ENCODE results near the gene DUSP8. TPM values are rescaled to one million over a fixed set of nuclear protein-coding genes. Genes with fewer than 3 reads are reported as not detected.
"Not testable (repeated sequence)": the region's sequence is repeated elsewhere in the genome, so short reads cannot be mapped to it uniquely, and the experiment has no call there.

Gene DUSP8
- total RNA-seq, 1 experiment from 2014 or later: 14.0 TPM

- DNase-seq: peak; percentile 87
- no peaks in the 10 kb centered on the region for H3K36me3 Mint-ChIP-seq (ENCODE audit: insufficient read depth, unreplicated experiment)
- no peak overlapping the region for H3K27ac Mint-ChIP-seq (ENCODE audit: unreplicated experiment)
- H3K4me3 Mint-ChIP-seq (ENCODE audit: low read depth, unreplicated experiment): no peak overlapping the region
- TF ChIP-seq CTCF (IDR thresholded peaks at IDR 0.05; ENCODE audit: unreplicated experiment): peak; percentile 90
- no peaks in the 10 kb centered on the region for H3K27me3 Mint-ChIP-seq (ENCODE audit: unreplicated experiment)
- CTCF ChIA-PET: interaction anchor here (0.7 kb wide), 2 partner anchors 131 to 313 kb away, joined by 3 to 4 read pairs; no protein-coding TSS in a partner anchor
- no peaks in the 10 kb centered on the region for H3K4me1 Mint-ChIP-seq (ENCODE audit: low read depth, unreplicated experiment)
- intact Hi-C loops (cut with micrococcal nuclease; ENCODE audit: unreplicated experiment): loop anchor here (2.0 to 10.0 kb wide), 2 partner anchors 63 to 211 kb away; partner anchors contain the start of gene TOLLIP
- BruUV-seq (replicated peaks): no TSS peak
- H3K9me3 Mint-ChIP-seq (ENCODE audit: low read depth, unreplicated experiment): no peaks in the 10 kb centered on the region
These were observed 56.7 kb downstream of the DUSP8 start for GRCh38 chr11:1515082-1516060.

- intact Hi-C loops (cut with micrococcal nuclease; ENCODE audit: unreplicated experiment): loop anchor here (2.0 to 10.0 kb wide), 2 partner anchors 62 to 210 kb away; partner anchors contain the start of gene TOLLIP
- Mint-ChIP-seq H3K9me3 (ENCODE audit: low read depth, unreplicated experiment) (no peaks in the 10 kb centered on the region), H3K4me1 (ENCODE audit: low read depth, unreplicated experiment) (no peaks in the 10 kb centered on the region), H3K4me3 (ENCODE audit: low read depth, unreplicated experiment) (no peak overlapping the region), H3K36me3 (ENCODE audit: insufficient read depth, unreplicated experiment) (no peaks in the 10 kb centered on the region), H3K27me3 (ENCODE audit: unreplicated experiment) (no peaks in the 10 kb centered on the region), H3K27ac (ENCODE audit: unreplicated experiment) (no peak overlapping the region)
- DNase-seq: no peak
- BruUV-seq (replicated peaks): no TSS peak
- CTCF ChIA-PET: interaction anchor here (0.7 kb wide), 2 partner anchors 132 to 312 kb away, joined by 3 to 4 read pairs; no protein-coding TSS in a partner anchor
- TF ChIP-seq CTCF (IDR thresholded peaks at IDR 0.05; ENCODE audit: unreplicated experiment): no peak
These were observed 57.6 kb downstream of the DUSP8 start for GRCh38 chr11:1514336-1515061.

GRCh38 chr11:1513326-1514296, 58.5 kb downstream of the DUSP8 start:
- no peak for DNase-seq
- intact Hi-C loops (cut with micrococcal nuclease; ENCODE audit: unreplicated experiment): loop anchor here (2.0 to 10.0 kb wide), 2 partner anchors 61 to 209 kb away; partner anchors contain the start of gene TOLLIP
- Mint-ChIP-seq H3K27me3 (ENCODE audit: unreplicated experiment) (no peaks in the 10 kb centered on the region), H3K36me3 (ENCODE audit: insufficient read depth, unreplicated experiment) (no peaks in the 10 kb centered on the region), H3K4me1 (ENCODE audit: low read depth, unreplicated experiment) (no peaks in the 10 kb centered on the region), H3K4me3 (ENCODE audit: low read depth, unreplicated experiment) (no peak overlapping the region), H3K9me3 (ENCODE audit: low read depth, unreplicated experiment) (no peaks in the 10 kb centered on the region), H3K27ac (ENCODE audit: unreplicated experiment) (no peak overlapping the region)
- no peak for TF ChIP-seq CTCF (IDR thresholded peaks at IDR 0.05; ENCODE audit: unreplicated experiment)
- CTCF ChIA-PET: no interaction called here
- BruUV-seq (replicated peaks): no TSS peak

- H3K4me3 Mint-ChIP-seq (ENCODE audit: low read depth, unreplicated experiment); BruUV-seq (replicated peaks); H3K36me3 Mint-ChIP-seq (ENCODE audit: insufficient read depth, unreplicated experiment); H3K27ac Mint-ChIP-seq (ENCODE audit: unreplicated experiment); H3K4me1 Mint-ChIP-seq (ENCODE audit: low read depth, unreplicated experiment); H3K27me3 Mint-ChIP-seq (ENCODE audit: unreplicated experiment); DNase-seq; H3K9me3 Mint-ChIP-seq (ENCODE audit: low read depth, unreplicated experiment); CTCF ChIA-PET: not testable (repeated sequence)
- intact Hi-C loops (cut with micrococcal nuclease; ENCODE audit: unreplicated experiment): loop anchor here (10.0 kb wide), 1 partner anchor 208 kb away; the partner anchor contains the start of gene TOLLIP
These were observed 59.4 kb downstream of the DUSP8 start for GRCh38 chr11:1512531-1513258.
